Measurements from ENCODE around the gene FRG2.
"Not testable (repeated sequence)": the region's sequence is repeated elsewhere in the genome, so short reads cannot be mapped to it uniquely, and the experiment has no call there.

The FRG2 gene

GRCh38 chr4:190027156-190027555 is at the start of gene FRG2:
Gene FRG2 (minus strand): TSS chr4:190027256. CDS start chr4:190027204, 52 bp downstream.
- not testable (repeated sequence) for DNase-seq (ENCODE audit: low read depth)

GRCh38 chr4:190068351-190068750 is 41.3 kb upstream of the FRG2 start:
- DNase-seq (ENCODE audit: low read depth): not testable (repeated sequence)

- not testable (repeated sequence) for DNase-seq (ENCODE audit: low read depth)
Measured at GRCh38 chr4:190064805-190065204, 37.7 kb upstream of the FRG2 start.

- DNase-seq (ENCODE audit: low read depth): not testable (repeated sequence)
Measured at GRCh38 chr4:190064342-190064741, 37.3 kb upstream of the FRG2 start, which contains the start of gene DBET. Gene DBET (plus strand): TSS chr4:190064502.

DNA sequence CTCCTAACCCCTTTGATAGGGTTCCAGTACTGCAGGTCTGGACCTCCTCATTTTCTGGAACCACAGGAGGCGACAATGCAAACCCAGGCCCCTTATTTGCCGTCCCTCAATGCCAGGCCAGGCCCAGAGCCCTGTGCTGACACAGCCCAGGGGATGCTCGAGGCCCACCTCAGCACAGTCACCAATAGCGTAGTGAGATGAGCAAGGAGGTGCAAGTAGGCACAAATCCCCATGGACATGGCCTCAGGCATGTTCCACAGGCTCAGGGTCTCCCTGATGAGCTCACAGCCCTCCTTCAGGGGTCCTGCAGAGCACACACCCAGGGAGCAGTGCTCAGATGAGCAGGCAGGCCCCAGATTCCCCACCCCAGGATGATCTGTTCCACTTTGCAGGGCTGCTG is 31.9 kb upstream of the FRG2 start:
- not testable (repeated sequence) for DNase-seq (ENCODE audit: low read depth)

DNA sequence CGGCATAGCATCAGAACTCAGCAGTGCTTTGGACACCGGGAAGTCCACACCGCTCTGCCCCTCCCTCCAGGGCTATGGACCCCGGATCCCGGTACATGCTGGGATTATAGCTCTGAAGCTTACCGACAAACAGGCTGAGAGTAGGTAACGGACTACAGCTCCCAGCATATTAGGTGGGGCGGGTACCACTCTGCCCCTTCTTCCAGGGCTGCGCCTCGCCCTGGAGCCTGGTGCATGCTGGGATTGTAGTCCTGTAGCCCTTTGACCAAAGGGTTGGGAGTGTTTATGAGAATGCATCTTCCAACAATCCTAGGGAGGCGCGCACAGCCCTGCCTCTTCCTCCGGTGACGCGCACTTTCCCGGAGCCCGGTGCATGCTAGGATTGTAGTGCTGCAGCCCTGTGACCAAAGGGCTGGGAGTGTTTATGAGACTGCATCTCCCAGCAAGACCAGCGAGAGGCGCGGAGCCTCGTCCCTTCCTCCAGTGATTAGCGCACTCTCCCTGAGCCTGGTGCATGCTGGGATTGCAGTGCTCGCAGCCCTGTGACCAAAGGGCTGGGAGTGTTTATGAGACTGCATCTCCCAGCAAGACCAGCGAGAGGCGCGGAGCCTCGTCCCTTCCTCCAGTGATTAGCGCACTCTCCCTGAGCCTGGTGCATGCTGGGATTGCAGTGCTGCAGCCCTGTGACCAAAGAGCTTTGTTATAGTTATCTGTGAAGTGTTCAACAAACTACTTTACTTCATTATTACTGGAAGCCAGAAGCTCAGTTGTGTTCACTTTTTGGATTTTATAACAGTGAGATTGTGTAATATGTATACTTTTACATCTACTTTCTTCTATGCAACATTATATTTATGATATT is 22.6 kb upstream of the FRG2 start:
- not testable (repeated sequence) for DNase-seq (ENCODE audit: low read depth)

DNA sequence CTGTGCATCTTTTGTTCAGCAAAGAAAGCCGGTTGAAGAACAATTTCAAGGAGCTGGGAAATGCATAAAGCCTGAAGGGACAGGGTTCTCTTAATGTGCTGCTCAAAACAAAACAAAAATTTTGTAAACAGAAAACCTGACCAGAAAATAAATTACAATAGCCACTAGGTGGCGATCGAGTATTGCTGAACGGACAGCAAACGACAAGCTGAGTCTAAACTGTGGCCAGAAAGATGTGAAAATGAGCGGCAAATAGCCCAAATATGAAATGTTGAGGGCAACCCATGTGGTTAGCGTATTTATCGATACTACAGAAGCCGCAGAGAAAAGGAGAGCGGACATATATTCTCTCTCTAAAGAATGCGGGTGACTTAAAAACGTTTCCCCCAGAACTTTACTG is 20.6 kb upstream of the FRG2 start:
- not testable (repeated sequence) for DNase-seq (ENCODE audit: low read depth)

- not testable (repeated sequence) for DNase-seq (ENCODE audit: low read depth)
Measured at GRCh38 chr4:190040873-190041272, 13.8 kb upstream of the FRG2 start.

GRCh38 chr4:190037704-190038388 is 10.8 kb upstream of the FRG2 start:
- DNase-seq (ENCODE audit: low read depth): not testable (repeated sequence)

GRCh38 chr4:190031264-190031663 is 4.2 kb upstream of the FRG2 start:
- not testable (repeated sequence) for DNase-seq (ENCODE audit: low read depth)

DNA sequence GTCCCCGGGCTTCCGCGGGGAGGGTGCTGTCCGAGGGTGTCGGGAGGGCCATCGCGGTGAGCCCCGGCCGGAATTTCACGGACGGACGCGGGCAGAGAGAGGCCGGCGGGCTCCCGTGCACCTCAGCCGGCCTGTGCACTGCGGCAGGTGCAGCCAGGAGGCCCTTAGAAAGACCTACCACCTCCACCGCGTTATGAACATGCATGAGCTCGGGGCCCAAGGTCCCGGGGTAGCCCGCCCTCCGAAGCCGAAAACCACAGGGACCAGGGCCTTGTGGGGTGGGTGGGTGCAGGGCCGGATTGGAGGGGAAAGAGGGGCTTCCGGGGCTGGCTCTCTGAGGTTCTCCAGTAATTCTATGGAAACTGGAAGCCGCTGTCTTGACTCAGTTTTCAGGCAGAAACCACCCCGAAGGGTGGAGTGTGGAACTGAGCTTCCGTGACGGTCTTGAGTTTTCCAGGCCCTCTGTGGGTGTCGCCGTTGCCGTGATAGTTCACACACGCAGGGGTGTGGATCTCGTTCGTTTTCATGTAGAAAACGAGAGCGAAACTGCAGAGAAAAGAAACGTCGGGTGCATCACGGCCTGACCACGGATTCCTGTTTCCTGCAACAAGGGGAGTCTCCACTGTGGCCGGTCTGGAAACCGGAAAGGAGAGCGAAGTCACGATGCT is 4.3 kb downstream of the FRG2 start:
- not testable (repeated sequence) for DNase-seq (ENCODE audit: low read depth)

- not testable (repeated sequence) for DNase-seq (ENCODE audit: low read depth)
Measured at GRCh38 chr4:190021973-190022372, 5.1 kb downstream of the FRG2 start.

GRCh38 chr4:190020790-190021717 is 6.0 kb downstream of the FRG2 start:
- no peak for DNase-seq (ENCODE audit: low read depth)

DNA sequence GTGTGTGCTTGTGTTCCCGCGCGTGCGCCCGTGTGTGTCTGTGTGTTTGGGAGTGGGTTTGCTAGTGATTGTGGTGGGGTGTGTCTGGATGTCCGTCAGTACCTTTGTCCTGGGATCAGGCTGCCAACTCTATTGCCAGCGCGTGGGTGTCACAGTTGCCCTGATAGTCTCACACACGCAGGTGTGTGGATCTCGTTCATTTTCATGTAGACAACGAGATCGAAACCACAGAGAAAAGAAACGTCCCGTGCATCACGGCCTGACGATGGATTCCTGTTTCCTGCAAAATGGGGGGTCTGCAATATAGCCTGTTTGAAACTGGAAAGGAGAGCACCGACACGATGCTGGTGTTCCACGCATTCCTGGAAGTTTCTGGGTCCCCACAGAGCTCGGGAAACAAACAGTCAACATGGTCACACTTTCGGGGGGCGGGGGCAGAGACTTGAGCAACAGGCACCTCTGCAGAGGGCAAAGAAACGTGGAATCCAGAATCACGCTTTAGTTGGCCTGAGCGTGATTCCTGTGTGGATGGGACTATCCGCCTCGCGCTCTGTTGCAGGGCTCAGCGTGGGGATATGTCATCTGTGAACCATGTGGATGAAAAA is 7.1 kb downstream of the FRG2 start:
- DNase-seq (ENCODE audit: low read depth): not testable (repeated sequence)

GRCh38 chr4:190019023-190019858 is 7.8 kb downstream of the FRG2 start:
- no peak for DNase-seq (ENCODE audit: low read depth)

- DNase-seq (ENCODE audit: low read depth): no peak
Measured at GRCh38 chr4:190018201-190018920, 8.7 kb downstream of the FRG2 start.

DNA sequence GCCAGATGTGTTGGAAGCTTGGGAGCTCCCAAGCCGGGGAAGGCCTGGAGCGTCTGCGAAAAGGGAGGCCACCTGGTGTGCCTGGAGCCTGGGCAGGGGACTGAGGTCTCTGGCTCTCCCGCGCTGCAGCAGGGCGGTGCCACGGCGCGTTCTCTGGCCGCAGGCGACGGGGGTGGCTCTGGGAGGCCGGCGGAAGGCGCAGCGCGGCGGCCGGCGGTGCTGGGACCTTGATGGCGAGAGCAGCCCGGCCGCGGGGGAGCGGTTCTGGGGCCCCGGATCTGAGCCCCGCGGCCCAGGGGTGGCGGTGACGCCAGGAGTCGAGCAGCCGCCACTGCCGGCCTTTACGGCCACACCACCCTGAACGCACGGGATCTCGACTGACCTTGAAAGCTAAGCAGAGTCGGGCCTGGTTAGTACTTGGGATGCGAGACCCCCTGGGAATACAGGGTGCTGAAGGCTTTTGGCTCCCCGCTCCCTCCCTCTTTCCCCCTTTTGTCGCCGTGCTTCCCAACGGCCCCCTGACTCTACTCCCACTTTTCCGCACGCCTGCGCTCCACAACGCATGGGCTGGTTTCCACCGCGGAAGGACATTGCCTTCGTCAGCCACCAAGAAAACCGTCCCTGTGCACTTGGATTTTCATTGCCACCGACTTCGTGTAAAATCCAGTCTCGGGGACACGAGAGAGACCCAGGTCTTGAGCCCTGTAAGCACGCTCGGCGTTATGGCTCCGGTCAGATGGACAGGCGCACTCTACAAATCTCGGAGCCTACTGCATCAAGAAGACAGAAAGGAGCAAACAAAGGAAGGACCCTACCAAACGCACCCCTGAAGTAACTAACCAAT is 9.5 kb downstream of the FRG2 start:
- no peak for DNase-seq (ENCODE audit: low read depth)

Measured in stimulated activated CD8-positive, alpha-beta memory T cell treated with anti-CD3 and anti-CD28 coated beads, Interleukin-7, amount 100 ng/mL, for 24 hours (primary cell).